Hematopoietic multipotent progenitor cell (in vitro differentiated cells): ENCODE results near the gene PRPF18. TPM values are rescaled to one million over a fixed set of nuclear protein-coding genes. Genes with fewer than 3 reads are reported as not detected.

ENCODE experiments used
- DNase-seq, 3 donors: peaks; one replicate each; pipeline ENCODE4 v3.0.0-alpha.2; 2011 to 2015; ENCODE audit warnings: low read depth in 2 of 3, low spot score in 2 of 3
- total RNA-seq: library from RNA; depleted of rRNA; stranded (reverse); fragments of >200 nt; gene quantifications from one replicate; pipeline ENCODE4 v1.2.3, GENCODE V29; 2012

PRPF18 gene
- total RNA-seq, 1 donor: 5.7 TPM

- no peak for DNase-seq
Measured at GRCh38 chr10:13604357-13605040, 17.7 kb downstream of the PRPF18 start.

- no peak for DNase-seq
Measured at GRCh38 chr10:13608246-13608853, 21.6 kb downstream of the PRPF18 start.

GRCh38 chr10:13612654-13613373 is 26.0 kb downstream of the PRPF18 start:
- no peak for DNase-seq

GRCh38 chr10:13613519-13613918 is 26.8 kb downstream of the PRPF18 start:
- peak in 2 of 3 donors; percentile 35 to 57 for DNase-seq

GRCh38 chr10:13614530-13615332 is 28.0 kb downstream of the PRPF18 start:
- DNase-seq: no peak

- DNase-seq: no peak
Measured at GRCh38 chr10:13615650-13616300, 29.0 kb downstream of the PRPF18 start.

- no peak for DNase-seq
Measured at GRCh38 chr10:13617116-13617515, 30.4 kb downstream of the PRPF18 start.

- DNase-seq: no peak
Measured at GRCh38 chr10:13621931-13622330, 35.2 kb downstream of the PRPF18 start.

GRCh38 chr10:13624630-13625029 is 37.9 kb downstream of the PRPF18 start:
- DNase-seq: no peak

- DNase-seq: no peak
Measured at GRCh38 chr10:13627459-13628310, 40.9 kb downstream of the PRPF18 start.

GRCh38 chr10:13628661-13629060 is 41.9 kb downstream of the PRPF18 start:
- DNase-seq: no peak

- no peak for DNase-seq
Measured at GRCh38 chr10:13629116-13629515, 42.4 kb downstream of the PRPF18 start.

GRCh38 chr10:13630231-13630630 is 43.5 kb downstream of the PRPF18 start:
- no peak for DNase-seq

GRCh38 chr10:13631594-13631993 is 44.8 kb downstream of the PRPF18 start:
- DNase-seq: no peak

GRCh38 chr10:13632440-13632839 is 45.7 kb downstream of the PRPF18 start:
- no peak for DNase-seq

GRCh38 chr10:13632884-13633440 is 46.2 kb downstream of the PRPF18 start:
- no peak for DNase-seq

- no peak for DNase-seq
Measured at GRCh38 chr10:13633689-13634088, 46.9 kb downstream of the PRPF18 start.

GRCh38 chr10:13634207-13634606 is 47.4 kb downstream of the PRPF18 start:
- no peak for DNase-seq

GRCh38 chr10:13636776-13637175 is 50.0 kb downstream of the PRPF18 start:
- no peak for DNase-seq
